22Rv1 (cell line): ENCODE data around the gene UNC119B.

ENCODE experiments used
- H3K27ac ChIP-seq: fragments of 450-650 bp; 2 replicates; pipeline ENCODE4 v1.5.1; 2017
- ZFX ChIP-seq: fragments of 450-650 bp; IDR thresholded peaks from 2 replicates; pipeline ENCODE4 v1.6.1; 2017; ENCODE audit warnings: antibody characterized with exemption, borderline replicate concordance
- TF ChIP-seq, protein P1 (sequence below): fragments of 450-650 bp; IDR thresholded peaks from 2 replicates; pipeline ENCODE4 v1.5.1; 2017; ENCODE audit warnings: mild to moderate bottlenecking

UNC119B gene

DNA sequence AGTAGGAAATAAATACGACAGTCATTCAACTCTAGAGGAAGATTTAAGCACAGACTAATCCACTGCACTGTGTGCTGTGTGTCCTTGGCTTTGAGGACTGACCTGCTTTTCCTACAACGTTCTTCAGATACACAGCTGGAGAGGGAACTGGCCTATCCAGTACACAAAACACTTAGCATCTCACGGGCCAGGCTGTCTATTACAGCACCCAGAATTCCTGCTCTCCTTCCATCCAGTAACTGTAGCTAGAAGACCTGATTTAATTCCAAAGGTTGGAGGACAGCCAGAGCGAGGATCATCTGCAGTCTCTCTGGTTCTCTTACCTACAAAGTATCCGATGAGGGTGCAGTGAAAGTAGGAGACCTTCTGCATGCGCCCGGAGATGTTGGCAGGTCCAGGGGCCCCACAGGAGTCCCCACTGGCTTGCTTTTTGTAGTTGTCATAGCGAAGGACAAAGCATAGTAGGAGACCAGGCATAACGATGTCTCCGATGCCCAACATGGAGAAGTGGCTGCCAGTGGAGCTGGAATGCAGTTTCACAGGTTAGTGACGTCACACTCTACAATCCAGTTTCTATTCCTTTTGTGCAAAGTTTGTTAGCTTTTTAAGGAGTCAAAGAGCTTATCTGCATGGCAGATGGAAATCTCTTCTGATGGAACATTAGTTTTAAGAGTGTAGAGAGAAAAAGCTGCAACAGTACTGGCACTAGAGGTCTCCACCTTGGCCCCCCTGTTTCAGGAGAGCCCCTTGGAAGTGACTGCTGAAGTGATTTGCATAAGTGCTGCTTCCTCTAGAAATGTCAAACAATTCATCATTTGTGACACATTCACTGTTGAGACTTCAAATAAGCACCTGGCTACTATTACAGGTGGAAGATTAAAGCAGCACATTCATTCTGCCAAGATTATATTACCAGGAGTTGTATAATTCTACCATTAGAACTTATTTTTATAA is 57.1 kb downstream of the UNC119B start:
- no peak overlapping the region for H3K27ac ChIP-seq
- TF ChIP-seq, protein P1, sequence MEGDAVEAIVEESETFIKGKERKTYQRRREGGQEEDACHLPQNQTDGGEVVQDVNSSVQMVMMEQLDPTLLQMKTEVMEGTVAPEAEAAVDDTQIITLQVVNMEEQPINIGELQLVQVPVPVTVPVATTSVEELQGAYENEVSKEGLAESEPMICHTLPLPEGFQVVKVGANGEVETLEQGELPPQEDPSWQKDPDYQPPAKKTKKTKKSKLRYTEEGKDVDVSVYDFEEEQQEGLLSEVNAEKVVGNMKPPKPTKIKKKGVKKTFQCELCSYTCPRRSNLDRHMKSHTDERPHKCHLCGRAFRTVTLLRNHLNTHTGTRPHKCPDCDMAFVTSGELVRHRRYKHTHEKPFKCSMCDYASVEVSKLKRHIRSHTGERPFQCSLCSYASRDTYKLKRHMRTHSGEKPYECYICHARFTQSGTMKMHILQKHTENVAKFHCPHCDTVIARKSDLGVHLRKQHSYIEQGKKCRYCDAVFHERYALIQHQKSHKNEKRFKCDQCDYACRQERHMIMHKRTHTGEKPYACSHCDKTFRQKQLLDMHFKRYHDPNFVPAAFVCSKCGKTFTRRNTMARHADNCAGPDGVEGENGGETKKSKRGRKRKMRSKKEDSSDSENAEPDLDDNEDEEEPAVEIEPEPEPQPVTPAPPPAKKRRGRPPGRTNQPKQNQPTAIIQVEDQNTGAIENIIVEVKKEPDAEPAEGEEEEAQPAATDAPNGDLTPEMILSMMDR, result no peak
- TF ChIP-seq ZFX, result no peak

DNA sequence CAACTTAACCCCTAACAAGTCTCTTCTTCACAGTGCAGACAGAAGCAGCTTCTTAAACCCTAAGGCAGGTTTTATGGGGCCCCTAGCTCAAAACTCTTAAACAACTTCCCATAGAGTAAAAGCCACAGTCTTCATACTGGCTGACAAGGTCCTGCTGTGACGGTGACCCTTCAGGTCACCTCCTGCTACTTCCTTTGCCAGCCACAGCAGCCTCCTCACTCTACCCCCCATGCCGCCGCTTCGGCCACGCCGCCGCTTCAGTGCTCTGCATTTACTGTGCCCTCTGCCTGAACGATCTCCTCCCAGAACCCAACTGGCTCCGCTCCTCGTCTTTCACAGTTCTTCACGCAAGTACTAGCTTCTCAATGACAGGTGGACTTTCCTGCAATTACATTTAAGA is 60.8 kb downstream of the UNC119B start:
- no peak overlapping the region for H3K27ac ChIP-seq
- no peak for TF ChIP-seq ZFX
